Effector CD4-positive, alpha-beta T cell (primary cell): ENCODE measurements around the gene ZNF236.
A peak's percentile ranks its signal among the peaks of the same experiment; 100 is the strongest.
"Not testable (repeated sequence)": the region's sequence is repeated elsewhere in the genome, so short reads cannot be mapped to it uniquely, and the experiment has no call there.

Experiments
- DNase-seq: peaks from one replicate; pipeline ENCODE4 v3.0.0-alpha.2; 2020
- total RNA-seq: gene quantifications from one replicate; lab custom pipeline; 2026; lab: John Stamatoyannopoulos, UW

Gene ZNF236
- 79.5 reads per million, percentile 78 among the genes with 10 or more reads in this experiment for total RNA-seq

GRCh38 chr18:76822506-76823160, at the start of gene ZNF236:
TSS of gene ZNF236 (plus strand) at chr18:76822557. CDS start at chr18:76822608, 51 bp downstream.
- DNase-seq, result peak; percentile 46

DNA sequence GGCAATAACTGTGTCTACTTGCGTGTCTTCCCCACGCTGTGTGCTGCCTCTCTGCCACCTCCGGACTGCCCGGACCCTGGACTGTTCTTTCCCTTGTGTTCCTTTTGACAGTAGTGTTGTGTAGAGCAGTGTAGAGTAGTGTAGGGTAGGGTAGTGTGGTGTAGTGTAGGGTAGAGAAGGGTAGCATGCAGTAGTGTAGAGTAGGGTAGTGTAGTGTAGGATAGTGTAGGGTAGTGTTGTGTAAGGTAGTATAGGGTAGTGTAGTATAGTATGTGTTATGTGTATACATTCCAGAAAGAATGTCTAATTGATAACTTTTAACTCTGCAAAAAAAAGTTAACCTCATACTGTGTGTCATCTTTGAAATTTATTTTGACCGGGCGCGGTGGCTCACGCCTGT, 49.7 kb upstream of the ZNF236 start:
- DNase-seq, result no peak

- not testable (repeated sequence) for DNase-seq
Observed at GRCh38 chr18:76777036-76777435, 45.3 kb upstream of the ZNF236 start.

DNA sequence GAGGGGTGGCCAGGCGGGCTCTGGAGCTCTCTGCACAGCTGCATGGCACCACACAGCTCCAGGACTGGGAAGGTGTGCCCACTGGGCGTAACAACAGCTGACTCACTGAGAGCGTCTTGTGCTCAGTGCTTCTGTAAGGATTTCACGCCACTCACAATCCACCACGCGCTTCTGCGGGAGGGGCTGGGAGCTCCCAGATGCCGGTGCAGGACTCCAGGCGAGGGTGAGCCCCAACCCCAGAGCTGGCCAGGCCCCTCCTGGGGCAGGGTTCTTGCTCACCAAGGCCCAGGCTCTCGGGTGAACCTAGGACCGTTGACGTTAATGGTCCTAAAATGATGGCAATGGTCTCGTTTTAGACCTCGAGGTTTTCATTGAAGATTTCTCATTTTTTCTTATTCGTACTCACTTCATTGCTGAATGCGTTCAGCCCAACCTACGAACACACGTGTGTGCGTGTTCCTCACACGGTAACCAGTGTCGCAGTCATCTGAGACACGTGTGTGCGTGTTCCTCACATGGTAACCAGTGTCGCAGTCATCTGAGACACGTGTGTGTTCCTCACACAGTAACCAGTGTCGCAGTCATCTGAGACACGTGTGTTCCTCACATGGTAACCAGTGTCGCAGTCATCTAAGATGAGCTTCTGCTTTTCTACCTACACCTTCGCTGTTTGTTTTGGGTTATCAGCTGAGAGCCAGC, 38.4 kb upstream of the ZNF236 start:
- no peak for DNase-seq

- no peak for DNase-seq
Observed at GRCh38 chr18:76785872-76786271, 36.5 kb upstream of the ZNF236 start.

DNA sequence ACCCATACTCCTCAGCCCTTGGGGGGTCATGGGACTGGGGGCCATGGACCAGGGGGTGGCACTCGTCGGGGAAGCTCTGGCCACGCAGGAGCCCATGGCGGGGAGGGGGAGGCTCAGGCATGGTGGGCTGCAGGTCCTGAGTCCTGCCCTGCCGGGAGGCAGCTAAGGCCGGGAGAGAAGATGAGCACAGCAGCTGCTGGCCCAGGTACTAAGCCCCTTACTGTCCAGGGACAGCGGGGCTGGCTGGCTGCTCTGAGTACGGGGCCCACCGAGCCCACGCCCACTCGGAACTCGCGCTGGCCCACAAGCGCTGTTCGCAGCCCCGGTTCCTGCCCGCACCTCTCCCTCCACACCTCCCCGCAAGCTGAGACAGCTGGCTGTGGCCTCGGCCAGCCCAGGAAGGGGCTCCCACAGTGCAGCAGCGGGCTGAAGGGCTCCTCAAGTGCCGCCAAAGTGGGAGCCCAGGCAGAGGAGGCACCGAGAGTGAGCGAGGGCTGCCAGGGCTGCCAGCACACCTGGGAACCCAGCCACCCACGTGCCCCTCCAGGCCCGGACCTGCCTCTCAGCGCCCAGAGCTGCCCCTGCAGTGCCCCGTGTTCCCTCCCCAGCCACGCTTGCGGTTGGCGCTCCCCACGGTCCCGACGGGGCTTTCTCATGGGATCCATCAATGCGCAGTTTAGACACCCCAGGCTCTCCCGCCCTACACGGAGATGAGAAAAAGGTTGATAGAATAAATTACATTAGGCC, 33.6 kb upstream of the ZNF236 start:
- DNase-seq, result no peak

GRCh38 chr18:76791106-76791505, 31.3 kb upstream of the ZNF236 start:
- DNase-seq, result no peak

- DNase-seq, result no peak
Observed at GRCh38 chr18:76791642-76792041, 30.7 kb upstream of the ZNF236 start.

GRCh38 chr18:76794326-76794725, 28.0 kb upstream of the ZNF236 start:
- DNase-seq, result no peak

DNA sequence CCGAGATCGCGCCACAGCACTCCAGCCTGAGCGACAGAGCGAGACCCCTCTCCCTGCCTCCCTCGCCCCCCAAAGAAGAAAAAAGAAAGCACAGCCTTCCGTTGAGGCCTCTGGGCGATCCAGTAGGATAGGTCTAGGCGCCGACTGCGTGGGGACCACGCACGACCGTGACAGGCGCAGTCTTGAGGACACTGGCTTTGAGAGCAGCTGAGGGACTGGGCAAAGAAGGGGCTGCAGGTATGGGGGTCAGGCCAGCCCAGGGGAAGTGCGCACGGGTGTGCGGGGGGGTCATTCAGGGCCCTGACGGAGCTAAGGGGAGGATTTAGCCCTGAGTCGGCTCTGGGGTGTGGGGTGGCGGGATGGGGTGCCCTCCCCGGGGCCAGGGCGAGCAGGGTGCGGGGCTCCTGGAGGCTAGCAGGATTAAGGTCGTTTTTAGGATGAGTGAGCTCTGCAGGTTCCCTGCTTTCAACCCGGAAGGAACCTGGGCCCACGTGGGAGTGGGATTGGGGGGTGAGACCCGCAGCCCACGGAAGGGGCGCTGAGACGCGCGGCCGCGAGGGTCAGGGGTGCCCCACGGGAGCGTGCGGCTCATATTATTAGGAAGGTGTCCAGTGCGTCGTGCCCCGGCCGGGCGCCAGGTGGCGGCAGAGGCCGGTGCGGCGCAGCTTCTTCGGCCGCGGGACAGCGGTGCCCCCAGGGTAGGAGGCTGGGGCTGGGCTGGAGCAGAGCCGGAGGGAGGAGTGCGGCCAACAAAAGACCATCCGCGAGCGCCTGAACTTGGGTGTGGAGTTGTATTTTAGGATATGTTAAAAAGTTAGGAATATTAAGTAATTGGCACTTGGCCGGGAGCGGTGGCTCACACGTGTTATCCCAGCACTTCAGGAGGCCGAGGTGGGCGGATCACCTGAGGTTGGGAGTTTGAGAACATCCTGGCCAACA, 20.5 kb upstream of the ZNF236 start:
- DNase-seq, result no peak

DNA sequence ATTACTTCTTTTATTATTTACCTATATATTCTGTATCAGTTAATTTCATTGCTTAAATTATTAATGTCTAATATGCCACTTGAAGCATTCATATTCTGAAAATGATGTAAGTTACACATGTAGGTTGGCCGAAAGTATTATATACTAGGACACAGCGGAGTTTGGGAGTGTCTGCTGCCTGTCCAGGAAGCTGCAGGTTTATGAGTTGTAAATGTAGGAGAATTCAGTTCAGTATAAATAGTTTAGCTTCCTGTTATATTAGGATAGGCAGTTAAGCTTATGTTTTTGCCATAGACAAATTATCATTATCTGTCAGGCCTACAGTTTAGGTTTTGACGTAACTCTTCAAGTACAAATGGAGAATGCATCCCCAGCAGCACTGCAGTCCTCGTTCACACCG, 18.9 kb upstream of the ZNF236 start:
- DNase-seq, result no peak

DNA sequence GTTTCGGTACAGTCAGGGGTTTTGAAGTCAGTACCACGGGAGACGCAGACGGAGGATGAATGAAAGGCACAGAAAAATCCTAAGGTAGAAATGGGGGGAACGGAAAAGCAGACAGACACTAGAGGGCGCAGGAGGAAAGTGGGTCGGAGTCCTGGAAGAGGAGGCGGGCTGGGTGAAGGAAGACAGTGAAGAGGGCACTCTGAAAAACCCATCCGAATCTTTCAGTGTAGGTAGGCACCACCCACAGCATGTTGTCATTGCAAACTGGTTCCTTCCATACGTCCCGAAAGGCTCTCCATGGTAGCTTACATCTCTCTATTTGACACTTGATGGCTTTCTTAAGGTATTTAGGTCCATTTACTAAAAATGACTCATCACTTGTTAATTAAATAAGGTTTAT, 18.5 kb upstream of the ZNF236 start:
- DNase-seq, result peak; percentile 62

- DNase-seq, result no peak
Observed at GRCh38 chr18:76805221-76805620, 17.1 kb upstream of the ZNF236 start.

DNA sequence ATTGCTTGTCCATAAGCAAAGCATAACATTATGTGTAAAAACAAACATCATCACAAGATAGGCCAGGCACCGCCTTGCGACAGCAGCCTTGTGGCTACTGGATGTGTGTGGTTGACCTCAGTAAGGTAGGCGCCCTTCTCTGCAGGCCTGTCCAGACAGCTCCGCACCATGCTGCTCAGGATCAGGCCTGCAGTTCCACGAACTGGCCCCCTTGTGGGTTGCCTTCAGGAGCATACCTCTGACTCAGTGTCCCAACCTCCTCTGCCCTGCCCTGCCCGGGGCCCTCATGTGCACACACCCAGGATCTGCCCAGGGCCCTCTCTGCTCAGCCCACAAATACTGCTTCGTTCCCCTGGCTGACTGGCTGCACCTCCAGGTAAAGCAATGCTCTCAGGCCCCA, 16.1 kb upstream of the ZNF236 start:
- no peak for DNase-seq

GRCh38 chr18:76808561-76808960, 13.8 kb upstream of the ZNF236 start:
- no peak for DNase-seq

- DNase-seq, result not testable (repeated sequence)
Observed at GRCh38 chr18:76811530-76811929, 10.8 kb upstream of the ZNF236 start.

GRCh38 chr18:76814256-76814655, 8.1 kb upstream of the ZNF236 start:
- DNase-seq, result no peak

GRCh38 chr18:76816127-76816526, 6.2 kb upstream of the ZNF236 start:
- DNase-seq, result no peak

- no peak for DNase-seq
Observed at GRCh38 chr18:76817888-76818611, 4.3 kb upstream of the ZNF236 start.

DNA sequence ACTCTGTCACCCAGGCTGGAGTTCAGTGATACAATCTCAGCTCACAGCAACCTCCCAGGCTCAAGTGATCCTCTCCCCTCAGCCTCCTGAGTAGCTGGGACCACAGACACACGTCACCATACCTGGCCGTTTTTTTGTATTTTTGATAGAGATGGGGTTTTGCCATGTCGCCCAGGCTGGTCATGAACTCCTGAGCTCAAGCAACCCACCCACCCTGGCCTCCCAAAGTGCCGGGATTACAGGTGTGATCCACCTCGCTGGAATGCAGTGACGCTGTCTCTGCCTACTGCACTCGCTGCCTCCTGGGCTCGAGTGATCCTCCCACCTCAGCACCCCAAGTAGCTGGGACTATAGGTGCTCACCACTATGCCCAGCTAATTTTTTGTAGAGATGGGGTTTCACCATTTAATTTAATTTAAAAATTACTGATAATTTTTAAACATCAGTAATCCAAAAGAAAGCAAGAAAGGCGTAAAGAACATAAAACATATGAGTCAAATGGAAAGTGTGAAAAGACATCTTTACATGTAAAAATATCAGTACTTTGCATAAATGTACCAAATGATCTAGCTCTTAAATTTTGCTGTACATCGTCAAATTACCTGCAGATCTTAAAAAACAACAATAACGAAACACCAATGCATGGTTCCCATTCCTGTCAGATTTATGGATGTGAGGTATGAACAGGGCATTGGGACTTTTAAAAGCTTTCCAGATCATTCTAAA, 2.8 kb upstream of the ZNF236 start:
- no peak for DNase-seq

- no peak for DNase-seq
Observed at GRCh38 chr18:76821356-76821874, 942 bp upstream of the ZNF236 start.
